ENCODE results near the gene BCAP31.
"Not testable (repeated sequence)": the region's sequence is repeated elsewhere in the genome, so short reads cannot be mapped to it uniquely, and the experiment has no call there.

BCAP31 gene

DNA sequence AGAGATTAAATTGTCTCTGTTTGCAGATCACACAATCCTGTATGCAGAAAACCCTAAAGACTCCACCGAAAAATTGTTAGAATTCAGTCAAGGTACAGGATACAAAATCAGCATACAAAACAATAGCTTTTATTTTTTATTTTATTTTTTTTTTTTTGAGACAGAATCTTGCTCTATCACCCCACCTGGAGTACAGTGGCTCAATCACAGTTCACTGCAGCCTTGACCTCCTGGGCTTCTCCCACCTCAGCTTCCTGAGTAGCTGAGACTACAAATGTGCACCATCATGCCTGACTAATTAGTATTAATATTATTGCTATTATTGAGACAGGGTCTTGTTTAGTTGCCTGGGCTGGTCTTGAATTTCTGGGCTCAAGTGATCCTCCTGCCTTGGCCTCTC lies 30.9 kb upstream of the BCAP31 start:
- TF ChIP-seq, protein P1, sequence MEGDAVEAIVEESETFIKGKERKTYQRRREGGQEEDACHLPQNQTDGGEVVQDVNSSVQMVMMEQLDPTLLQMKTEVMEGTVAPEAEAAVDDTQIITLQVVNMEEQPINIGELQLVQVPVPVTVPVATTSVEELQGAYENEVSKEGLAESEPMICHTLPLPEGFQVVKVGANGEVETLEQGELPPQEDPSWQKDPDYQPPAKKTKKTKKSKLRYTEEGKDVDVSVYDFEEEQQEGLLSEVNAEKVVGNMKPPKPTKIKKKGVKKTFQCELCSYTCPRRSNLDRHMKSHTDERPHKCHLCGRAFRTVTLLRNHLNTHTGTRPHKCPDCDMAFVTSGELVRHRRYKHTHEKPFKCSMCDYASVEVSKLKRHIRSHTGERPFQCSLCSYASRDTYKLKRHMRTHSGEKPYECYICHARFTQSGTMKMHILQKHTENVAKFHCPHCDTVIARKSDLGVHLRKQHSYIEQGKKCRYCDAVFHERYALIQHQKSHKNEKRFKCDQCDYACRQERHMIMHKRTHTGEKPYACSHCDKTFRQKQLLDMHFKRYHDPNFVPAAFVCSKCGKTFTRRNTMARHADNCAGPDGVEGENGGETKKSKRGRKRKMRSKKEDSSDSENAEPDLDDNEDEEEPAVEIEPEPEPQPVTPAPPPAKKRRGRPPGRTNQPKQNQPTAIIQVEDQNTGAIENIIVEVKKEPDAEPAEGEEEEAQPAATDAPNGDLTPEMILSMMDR (conservative IDR thresholded peaks at IDR 0.05; ENCODE audit: low read depth, low read length), result no peak
- no peak for DNase-seq (ENCODE audit: low read depth)
- H3K4me3 ChIP-seq (ENCODE audit: low read depth, low read length), result no peak overlapping the region

DNA sequence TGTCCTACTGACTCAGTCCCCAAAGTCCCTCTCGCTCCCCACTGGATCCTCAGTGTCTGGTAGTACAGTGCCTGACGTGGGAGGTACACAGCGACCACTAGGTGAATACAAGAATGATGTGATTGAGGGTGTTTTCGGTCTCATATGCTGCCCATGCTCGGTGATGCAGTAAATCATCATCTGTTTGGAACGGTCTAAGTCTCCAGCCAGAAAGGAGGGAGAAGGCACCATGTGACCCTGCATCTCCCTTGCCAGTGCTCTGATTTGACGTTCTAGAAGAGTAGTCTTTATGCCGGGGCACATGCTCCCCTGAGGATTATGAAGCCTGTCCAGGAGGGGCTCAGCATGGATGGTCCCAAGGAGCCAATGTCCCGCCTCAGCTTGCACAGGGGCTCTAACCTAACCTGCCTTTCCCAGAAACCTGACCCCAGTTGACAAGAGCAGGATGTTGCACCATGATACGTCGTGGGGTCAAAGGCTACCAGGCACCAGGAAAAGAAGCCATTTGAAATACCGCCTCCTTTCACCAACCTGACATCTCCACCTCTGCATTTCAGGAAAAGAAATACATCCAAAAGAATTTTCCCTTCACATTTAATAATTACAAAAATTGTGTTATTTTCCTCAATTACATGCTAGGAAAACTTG lies 26.1 kb upstream of the BCAP31 start:
- TF ChIP-seq, protein P1 (conservative IDR thresholded peaks at IDR 0.05; ENCODE audit: low read depth, low read length), result no peak
- no peak overlapping the region for H3K4me3 ChIP-seq (ENCODE audit: low read depth, low read length)
- no peak for DNase-seq (ENCODE audit: low read depth)

- not testable (repeated sequence) for DNase-seq (ENCODE audit: low read depth); H3K4me3 ChIP-seq (ENCODE audit: low read depth, low read length)
Observed at GRCh38 chrX:153749017-153749416, 24.8 kb upstream of the BCAP31 start.

- not testable (repeated sequence) for H3K4me3 ChIP-seq (ENCODE audit: low read depth, low read length); DNase-seq (ENCODE audit: low read depth)
Observed at GRCh38 chrX:153746991-153747390, 22.8 kb upstream of the BCAP31 start.

DNA sequence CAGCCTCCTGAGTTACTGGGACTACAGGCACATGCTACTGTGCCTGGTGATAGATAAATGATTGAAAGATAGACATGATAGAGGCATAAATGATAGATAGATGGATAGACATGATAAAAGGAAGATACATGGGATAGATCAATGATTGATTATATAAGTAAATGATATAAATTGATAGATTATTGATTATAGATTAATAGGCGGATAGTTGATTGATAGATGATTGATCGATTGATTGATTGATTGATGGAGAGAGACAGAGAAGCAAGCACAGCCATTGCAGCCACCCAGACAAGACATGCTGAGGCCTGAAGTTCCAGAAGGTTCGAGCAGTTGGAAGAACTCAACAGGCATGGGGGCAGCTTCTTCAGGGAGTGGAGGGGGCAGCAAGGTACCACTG lies 22.2 kb upstream of the BCAP31 start:
- TF ChIP-seq, protein P1 (conservative IDR thresholded peaks at IDR 0.05; ENCODE audit: low read depth, low read length), result no peak
- DNase-seq (ENCODE audit: low read depth), result no peak
- H3K4me3 ChIP-seq (ENCODE audit: low read depth, low read length), result no peak overlapping the region

- H3K4me3 ChIP-seq (ENCODE audit: low read depth, low read length); DNase-seq (ENCODE audit: low read depth): not testable (repeated sequence)
Observed at GRCh38 chrX:153745067-153745433, 20.9 kb upstream of the BCAP31 start.

DNA sequence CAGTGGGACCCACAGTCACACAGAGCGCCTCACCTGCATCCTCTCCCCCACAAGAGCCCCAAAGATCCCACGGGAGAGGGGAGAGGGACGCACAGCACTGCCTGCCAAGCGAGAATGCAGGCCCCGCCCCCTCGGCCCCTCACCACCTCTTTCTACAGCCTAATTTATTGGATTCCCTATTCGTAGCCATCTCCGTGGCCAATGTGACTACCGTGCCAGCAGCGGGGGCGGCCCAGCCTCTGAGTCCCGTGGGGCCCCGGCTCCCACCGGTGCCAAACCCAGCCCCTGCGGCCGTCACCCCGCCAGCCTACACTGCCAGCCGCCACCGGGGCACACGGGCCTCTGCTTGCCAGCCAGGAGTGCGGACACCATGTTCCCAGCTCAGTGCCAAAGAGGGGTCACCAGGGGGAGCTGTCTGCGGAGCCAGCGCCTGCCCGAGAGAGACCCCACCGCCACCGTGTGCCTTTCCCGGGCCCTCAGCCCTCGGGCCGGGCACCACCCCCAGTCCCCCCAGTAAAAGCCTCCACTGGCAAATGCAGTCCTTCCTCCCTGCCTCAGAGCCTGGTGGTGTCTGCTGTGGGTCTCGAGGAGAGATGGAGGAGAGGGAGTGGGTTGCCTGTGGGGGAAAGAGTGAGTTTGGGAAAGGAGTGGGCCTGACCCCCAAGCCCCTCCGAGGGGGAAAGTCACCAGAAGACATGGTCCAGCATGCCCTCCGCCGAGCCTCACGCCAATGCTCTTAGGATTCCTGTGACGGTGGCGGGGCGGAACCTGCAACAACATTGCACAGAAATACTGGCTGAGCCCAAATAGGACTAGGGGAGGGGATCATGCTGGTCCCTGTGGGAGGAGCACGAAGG lies 20.3 kb upstream of the BCAP31 start:
- H3K4me3 ChIP-seq (ENCODE audit: low read depth, low read length), result no peak overlapping the region
- TF ChIP-seq, protein P1 (conservative IDR thresholded peaks at IDR 0.05; ENCODE audit: low read depth, low read length), result peak; percentile 19
- DNase-seq (ENCODE audit: low read depth), result no peak

DNA sequence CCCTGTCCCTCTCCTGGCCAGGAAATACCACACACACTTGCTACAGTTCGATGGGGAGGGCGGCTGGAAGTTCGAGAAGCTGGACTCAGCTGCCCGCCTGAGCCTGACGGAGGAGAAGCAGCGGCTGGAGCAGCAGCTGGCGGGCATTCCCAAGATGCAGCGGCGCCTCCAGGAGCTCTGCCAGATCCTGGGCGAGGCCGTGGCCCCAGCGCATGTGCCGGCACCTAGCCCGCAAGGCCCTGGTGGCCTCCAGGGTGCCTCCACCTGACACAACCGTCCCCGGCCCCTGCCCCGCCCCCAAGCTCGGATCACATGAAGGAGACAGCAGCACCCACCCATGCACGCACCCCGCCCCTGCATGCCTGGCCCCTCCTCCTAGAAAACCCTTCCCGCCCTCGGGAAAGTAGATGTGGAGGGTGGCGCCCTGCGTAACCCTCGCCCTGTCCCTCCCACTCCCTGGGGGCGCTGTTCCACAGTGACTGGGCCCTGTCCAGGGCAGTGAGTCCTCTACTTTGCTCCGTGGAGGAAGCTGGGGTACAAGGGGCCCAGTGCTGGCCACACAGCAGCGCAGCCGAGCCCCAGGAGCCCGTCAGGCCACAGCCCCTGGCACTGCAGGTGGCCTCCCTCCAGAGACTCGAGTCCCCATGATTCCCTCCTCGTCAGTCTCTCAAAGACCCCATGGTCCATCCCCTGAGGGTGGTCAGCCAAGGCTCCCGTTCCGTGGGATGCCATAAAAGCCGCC lies 19.5 kb upstream of the BCAP31 start:
- DNase-seq (ENCODE audit: low read depth); H3K4me3 ChIP-seq (ENCODE audit: low read depth, low read length): not testable (repeated sequence)

DNA sequence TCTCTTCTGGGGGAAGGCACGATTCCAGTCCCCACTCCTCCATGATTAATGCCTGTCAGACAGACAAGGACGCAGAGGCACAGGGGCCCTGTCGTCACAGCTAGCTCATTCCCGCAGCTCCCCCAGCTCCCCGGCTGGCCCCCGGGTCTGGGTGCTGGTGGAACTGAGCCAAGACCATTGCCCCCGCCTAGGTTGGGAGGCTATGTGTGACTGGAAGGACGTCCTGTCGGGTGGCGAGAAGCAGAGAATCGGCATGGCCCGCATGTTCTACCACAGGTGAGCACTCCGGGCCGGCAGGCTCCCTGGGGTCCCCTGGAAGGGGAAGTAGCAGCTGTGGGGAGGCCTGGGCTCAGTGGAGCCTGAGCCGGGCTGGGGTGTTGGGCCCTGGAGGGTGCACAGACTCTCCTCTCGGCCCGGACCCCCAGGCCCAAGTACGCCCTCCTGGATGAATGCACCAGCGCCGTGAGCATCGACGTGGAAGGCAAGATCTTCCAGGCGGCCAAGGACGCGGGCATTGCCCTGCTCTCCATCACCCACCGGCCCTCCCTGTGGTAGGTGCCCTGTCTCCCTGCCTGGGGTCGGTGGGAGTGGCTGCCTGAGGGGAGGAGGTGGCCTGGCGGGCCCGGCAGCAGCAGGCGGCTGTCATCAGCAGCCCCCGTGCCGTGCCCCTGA lies 18.7 kb upstream of the BCAP31 start:
- H3K4me3 ChIP-seq (ENCODE audit: low read depth, low read length); DNase-seq (ENCODE audit: low read depth): not testable (repeated sequence)

- not testable (repeated sequence) for DNase-seq (ENCODE audit: low read depth); H3K4me3 ChIP-seq (ENCODE audit: low read depth, low read length)
Observed at GRCh38 chrX:153742111-153742510, 17.9 kb upstream of the BCAP31 start.

Measured in choroid plexus epithelial cell (primary cell).